Amniotic stem cell (primary cell): ENCODE measurements around the gene ZNF80.

Experiments
- DNase-seq: peaks from one replicate; lab custom pipeline; 2025; lab: John Stamatoyannopoulos, UW

ZNF80 gene

GRCh38 chr3:114219741-114220140 lies 17.6 kb downstream of the ZNF80 start:
- DNase-seq, result no peak

GRCh38 chr3:114218578-114219185 lies 18.7 kb downstream of the ZNF80 start:
- no peak for DNase-seq

GRCh38 chr3:114218006-114218405 lies 19.4 kb downstream of the ZNF80 start:
- no peak for DNase-seq

GRCh38 chr3:114217266-114217665 lies 20.1 kb downstream of the ZNF80 start:
- DNase-seq, result no peak

GRCh38 chr3:114216186-114216970 lies 21.0 kb downstream of the ZNF80 start:
- no peak for DNase-seq

GRCh38 chr3:114214542-114215341 lies 22.6 kb downstream of the ZNF80 start:
- DNase-seq, result no peak

- no peak for DNase-seq
Measured at GRCh38 chr3:114213627-114214541, 23.5 kb downstream of the ZNF80 start.

- no peak for DNase-seq
Measured at GRCh38 chr3:114213292-114213626, 24.1 kb downstream of the ZNF80 start.

- DNase-seq, result no peak
Measured at GRCh38 chr3:114212646-114213045, 24.7 kb downstream of the ZNF80 start.

- DNase-seq, result no peak
Measured at GRCh38 chr3:114207768-114208167, 29.6 kb downstream of the ZNF80 start.

GRCh38 chr3:114206342-114206741 lies 31.0 kb downstream of the ZNF80 start:
- no peak for DNase-seq

GRCh38 chr3:114205541-114205940 lies 31.8 kb downstream of the ZNF80 start:
- DNase-seq, result no peak

GRCh38 chr3:114194750-114195149 lies 42.6 kb downstream of the ZNF80 start:
- no peak for DNase-seq

GRCh38 chr3:114192136-114192535 lies 45.2 kb downstream of the ZNF80 start:
- DNase-seq, result no peak

GRCh38 chr3:114186501-114186900 lies 50.9 kb downstream of the ZNF80 start:
- DNase-seq, result no peak
